Liver (tissue), 9 donors: ENCODE measurements around the gene GTF3C5. TPM values are rescaled to one million over a fixed set of nuclear protein-coding genes. Genes with fewer than 3 reads are reported as not detected.

Source experiments
- DNase-seq: peaks from one replicate; pipeline ENCODE4 v3.0.0-alpha.2; 2017; ENCODE audit warnings: low spot score
- H3K27ac ChIP-seq, 2 donors: one replicate each; pipeline ENCODE4 v1.7.0; 2013; ENCODE audit warnings: inconsistent platforms in 2 of 2, low read length in 2 of 2, control low read depth in 1 of 2, low read depth in 1 of 2, mild to moderate bottlenecking in 1 of 2
- H3K27me3 ChIP-seq, 4 donors: one replicate each; pipeline versions ENCODE4 v1.6.1 to v1.7.0; 2013; ENCODE audit warnings: low read length in 3 of 4, inconsistent platforms in 1 of 4, mild to moderate bottlenecking in 1 of 4, moderate library complexity in 1 of 4; ENCODE audit not compliant: control insufficient read depth in 4 of 4, insufficient read depth in 4 of 4
- H3K36me3 ChIP-seq, 4 donors: one replicate each; pipeline versions ENCODE4 v1.6.1 to v1.7.0; 2013; ENCODE audit warnings: low read length in 3 of 4, mild to moderate bottlenecking in 3 of 4, low read depth in 1 of 4, moderate library complexity in 1 of 4; ENCODE audit not compliant: control insufficient read depth in 4 of 4, insufficient read depth in 3 of 4
- H3K4me1 ChIP-seq, 4 donors: one replicate each; pipeline versions ENCODE4 v1.6.1 to v1.7.0; 2013; ENCODE audit warnings: low read length in 3 of 4, mild to moderate bottlenecking in 3 of 4, moderate library complexity in 1 of 4; ENCODE audit not compliant: control insufficient read depth in 4 of 4, insufficient read depth in 4 of 4
- H3K4me3 ChIP-seq, 3 donors: one replicate each; pipeline versions ENCODE4 v1.6.1 to v1.7.0; 2013; ENCODE audit warnings: low read length in 3 of 3, control low read depth in 1 of 3, low read depth in 1 of 3, mild to moderate bottlenecking in 1 of 3
- H3K9ac ChIP-seq, 2 donors: one replicate each; pipeline ENCODE4 v1.7.0; 2013; ENCODE audit warnings: low read length in 2 of 2, mild to moderate bottlenecking in 2 of 2, moderate library complexity in 2 of 2, control low read depth in 1 of 2, low read depth in 1 of 2
- H3K9me3 ChIP-seq, 4 donors: one replicate each; pipeline versions ENCODE4 v1.6.1 to v1.7.0; 2013; ENCODE audit warnings: low read length in 3 of 4; ENCODE audit not compliant: control insufficient read depth in 4 of 4
- ATF3 ChIP-seq: IDR thresholded peaks from 2 replicates; pipeline ENCODE4 v1.6.1; 2016; ENCODE audit warnings: antibody characterized with exemption
- CTCF ChIP-seq: fragments of 150-350 bp; IDR thresholded peaks from 2 replicates; pipeline ENCODE4 v1.5.1; 2017; ENCODE audit warnings: improper control_type of control experiment, low read depth, low read length; ENCODE audit not compliant: missing input control
- EGR1 ChIP-seq, 2 donors: IDR thresholded peaks; 2 replicates each; pipeline ENCODE4 v1.6.1; 2016 to 2018; ENCODE audit warnings: antibody characterized with exemption in 2 of 2, low read depth in 2 of 2
- FOXA1 ChIP-seq: IDR thresholded peaks from 2 replicates; pipeline ENCODE4 v1.6.1; 2016; ENCODE audit warnings: antibody characterized with exemption
- FOXA2 ChIP-seq: IDR thresholded peaks from 2 replicates; pipeline ENCODE4 v1.6.1; 2016; ENCODE audit warnings: antibody characterized with exemption
- HNF4A ChIP-seq, 2 donors: conservative IDR thresholded peaks; 2 replicates each; pipeline ENCODE4 v1.6.1; 2016; ENCODE audit warnings: antibody characterized with exemption in 2 of 2, mild to moderate bottlenecking in 2 of 2
- JUND ChIP-seq, 2 donors: IDR thresholded peaks; 2 replicates each; pipeline ENCODE4 v1.6.1; 2016; ENCODE audit warnings: antibody characterized with exemption in 2 of 2
- RAD21 ChIP-seq, 2 donors: IDR thresholded peaks; 2 replicates each; pipeline ENCODE4 v1.6.1; 2016; ENCODE audit warnings: antibody characterized with exemption in 2 of 2, mild to moderate bottlenecking in 2 of 2
- REST ChIP-seq: IDR thresholded peaks from 2 replicates; pipeline ENCODE4 v1.6.1; 2016; ENCODE audit warnings: antibody characterized with exemption, mild to moderate bottlenecking
- RXRA ChIP-seq, 2 donors: IDR thresholded peaks; 2 replicates each; pipeline ENCODE4 v1.6.1; 2017 to 2018; ENCODE audit warnings: antibody characterized with exemption in 2 of 2, mild to moderate bottlenecking in 1 of 2
- SP1 ChIP-seq: IDR thresholded peaks from 2 replicates; pipeline ENCODE4 v1.6.1; 2018; ENCODE audit warnings: antibody characterized with exemption, mild to moderate bottlenecking
- YY1 ChIP-seq: IDR thresholded peaks from 2 replicates; pipeline ENCODE4 v1.6.1; 2016; ENCODE audit warnings: antibody characterized with exemption, mild to moderate bottlenecking
- ZBTB33 ChIP-seq: IDR thresholded peaks from 2 replicates; pipeline ENCODE4 v1.6.1; 2016; ENCODE audit warnings: antibody characterized with exemption
- WGBS: extraction: QIAGEN DNeasy Blood & Tissue Kit; methylation state at CpG from one replicate; pipeline ENCODE4 v1.1.7; 2013; 5-methylcytosine and 5-hydroxymethylcytosine counted together
- polyA plus RNA-seq, 2 donors: library from polyadenylated mRNA; stranded (reverse) in 1 of 2; unstranded in 1 of 2; fragments of 200-250 nt in 1 of 2; fragments of >200 nt in 1 of 2; fragmentation: Nextera tagmentation in 1 of 2; extraction: Ambion mirVana in 1 of 2; gene quantifications; one replicate each; pipeline versions ENCODE4 v1.2.1 to v1.2.3, GENCODE V29; 2013 to 2015
- total RNA-seq, 2 donors: library from RNA; depleted of rRNA; stranded (reverse); fragments of >200 nt; gene quantifications; one replicate each; pipeline ENCODE4 v1.2.3, GENCODE V29; 2014
- donor health status: healthy.
- donor health status: healthy.
- donor health status: healthy.
- donor health status: healthy.
- donor health status: healthy.

The GTF3C5 gene
- total and polyA plus RNA-seq, 4 donors: 13.2 to 26.2 (median 18.2) TPM

- H3K27me3 ChIP-seq: no peaks in the 10 kb centered on the region
- H3K27ac ChIP-seq: no peak overlapping the region
- no peak overlapping the region for H3K4me3 ChIP-seq
- WGBS: 86% methylated on average over 10 of the region's 10 CpGs
- H3K36me3 ChIP-seq: peaks cover 9 to 73% (median 24%) of the 10 kb centered on the region in 4 donors
- H3K9me3 ChIP-seq: no peaks in the 10 kb centered on the region
- no peak for TF ChIP-seq HNF4A (conservative IDR thresholded peaks at IDR 0.05)
- TF ChIP-seq RXRA (IDR thresholded peaks at IDR 0.05): no peak
- TF ChIP-seq FOXA2: no peak
- TF ChIP-seq SP1: no peak
- TF ChIP-seq CTCF: no peak
- DNase-seq: no peak
- no peak overlapping the region for H3K9ac ChIP-seq
- no peaks in the 10 kb centered on the region for H3K4me1 ChIP-seq
These were observed 20.0 kb downstream of the GTF3C5 start for GRCh38 chr9:133050781-133051180.

GRCh38 chr9:133051281-133051900 is 20.6 kb downstream of the GTF3C5 start:
- Histone ChIP-seq H3K9ac (no peak overlapping the region), H3K4me1 (no peaks in the 10 kb centered on the region), H3K27ac (no peak overlapping the region), H3K36me3 (peaks cover 13 to 77% (median 25%) of the 10 kb centered on the region in 4 donors), H3K4me3 (no peak overlapping the region), H3K27me3 (no peaks in the 10 kb centered on the region), H3K9me3 (no peaks in the 10 kb centered on the region)
- 94% methylated on average over 20 of the region's 20 CpGs for WGBS
- TF ChIP-seq ZBTB33 (no peak), REST (no peak)
- DNase-seq: no peak

- peaks cover 9 to 78% (median 28%) of the 10 kb centered on the region in 4 donors for H3K36me3 ChIP-seq
- H3K4me3 ChIP-seq: no peak overlapping the region
- no peak for DNase-seq
- no peaks in the 10 kb centered on the region for H3K27me3 ChIP-seq
- H3K4me1 ChIP-seq: no peaks in the 10 kb centered on the region
- 94% methylated on average over 9 of the region's 9 CpGs for WGBS
- no peak overlapping the region for H3K27ac ChIP-seq
- no peak overlapping the region for H3K9ac ChIP-seq
- H3K9me3 ChIP-seq: no peaks in the 10 kb centered on the region
- TF ChIP-seq ZBTB33: no peak
- no peak for TF ChIP-seq RAD21 (IDR thresholded peaks at IDR 0.05)
- no peak for TF ChIP-seq EGR1 (IDR thresholded peaks at IDR 0.05; ENCODE audit: low read depth in 2 of 2)
- TF ChIP-seq SP1: no peak
- no peak for TF ChIP-seq FOXA2
- TF ChIP-seq ATF3: no peak
- no peak for TF ChIP-seq YY1
- TF ChIP-seq RXRA (IDR thresholded peaks at IDR 0.05): no peak
- no peak for TF ChIP-seq CTCF
- TF ChIP-seq JUND (IDR thresholded peaks at IDR 0.05): no peak
- no peak for TF ChIP-seq FOXA1
These were observed 21.3 kb downstream of the GTF3C5 start for GRCh38 chr9:133051966-133052539.
